Fibroblast of pulmonary artery (primary cell): ENCODE measurements around the gene C14orf119.

Experiments
- DNase-seq: peaks from one replicate; pipeline ENCODE4 v3.0.0-alpha.2; 2010; ENCODE audit warnings: low read depth
- H3K4me3 ChIP-seq: replicated peaks from 2 replicates; pipeline ENCODE4 v1.5.1; 2011; ENCODE audit warnings: low read depth, mild to moderate bottlenecking, control low read depth, low read length, moderate library complexity
- TF ChIP-seq, protein P1 (sequence below): IDR thresholded peaks from 2 replicates; pipeline ENCODE4 v1.5.1; 2011; ENCODE audit warnings: mild to moderate bottlenecking, control low read depth, low read length, inconsistent platforms; ENCODE audit errors: missing control alignments

The C14orf119 gene

DNA sequence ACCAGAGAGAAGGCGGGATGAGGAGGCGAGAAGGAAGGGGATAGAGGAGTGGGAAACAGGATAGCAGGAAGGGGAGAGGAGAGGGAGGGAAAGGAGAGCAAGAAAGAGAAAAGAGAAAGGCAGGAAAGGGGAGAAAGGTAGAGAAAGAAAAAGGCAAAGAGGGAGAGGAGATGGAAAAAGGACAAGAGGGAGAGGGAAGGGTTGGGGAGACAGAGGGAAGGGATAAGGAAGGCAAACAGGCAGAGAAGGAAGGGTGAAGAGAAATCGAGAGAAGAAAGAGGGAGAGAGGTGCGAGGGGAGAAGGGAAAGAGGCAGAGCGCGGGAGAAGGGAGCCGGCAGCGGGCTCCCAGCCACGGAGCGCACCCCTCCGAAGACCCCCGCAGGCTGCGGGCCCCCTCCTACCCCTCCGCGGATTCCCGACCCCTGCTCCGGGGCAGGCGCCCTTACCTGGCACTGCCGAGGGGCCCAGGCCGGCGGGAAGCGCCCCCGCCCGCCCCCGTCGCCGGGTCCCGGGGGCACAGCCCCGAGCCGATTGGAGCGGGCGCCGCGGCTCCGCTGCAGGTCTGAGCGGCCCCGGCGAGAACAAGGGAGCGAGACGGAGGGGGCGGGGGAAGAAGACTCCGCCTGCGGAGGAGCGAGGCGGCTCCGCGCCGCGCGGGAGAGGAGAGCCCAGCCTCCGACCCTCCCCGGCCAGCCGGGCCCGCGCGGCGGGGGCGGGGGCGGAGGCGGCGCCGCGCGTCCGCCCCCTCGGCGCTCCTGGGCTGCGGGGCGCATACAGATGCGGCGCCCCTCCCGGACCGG lies 38.1 kb upstream of the C14orf119 start, which contains the start of gene CDH24:
Gene CDH24 (minus strand): TSS at position 565 of the 801 bp plus-strand sequence. CDS start 1,787 bp downstream, outside the sequence.
- TF ChIP-seq, protein P1, sequence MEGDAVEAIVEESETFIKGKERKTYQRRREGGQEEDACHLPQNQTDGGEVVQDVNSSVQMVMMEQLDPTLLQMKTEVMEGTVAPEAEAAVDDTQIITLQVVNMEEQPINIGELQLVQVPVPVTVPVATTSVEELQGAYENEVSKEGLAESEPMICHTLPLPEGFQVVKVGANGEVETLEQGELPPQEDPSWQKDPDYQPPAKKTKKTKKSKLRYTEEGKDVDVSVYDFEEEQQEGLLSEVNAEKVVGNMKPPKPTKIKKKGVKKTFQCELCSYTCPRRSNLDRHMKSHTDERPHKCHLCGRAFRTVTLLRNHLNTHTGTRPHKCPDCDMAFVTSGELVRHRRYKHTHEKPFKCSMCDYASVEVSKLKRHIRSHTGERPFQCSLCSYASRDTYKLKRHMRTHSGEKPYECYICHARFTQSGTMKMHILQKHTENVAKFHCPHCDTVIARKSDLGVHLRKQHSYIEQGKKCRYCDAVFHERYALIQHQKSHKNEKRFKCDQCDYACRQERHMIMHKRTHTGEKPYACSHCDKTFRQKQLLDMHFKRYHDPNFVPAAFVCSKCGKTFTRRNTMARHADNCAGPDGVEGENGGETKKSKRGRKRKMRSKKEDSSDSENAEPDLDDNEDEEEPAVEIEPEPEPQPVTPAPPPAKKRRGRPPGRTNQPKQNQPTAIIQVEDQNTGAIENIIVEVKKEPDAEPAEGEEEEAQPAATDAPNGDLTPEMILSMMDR: no peak
- peak; percentile 65 for DNase-seq
- H3K4me3 ChIP-seq: peak within 1 kb of the TSS; percentile 55

DNA sequence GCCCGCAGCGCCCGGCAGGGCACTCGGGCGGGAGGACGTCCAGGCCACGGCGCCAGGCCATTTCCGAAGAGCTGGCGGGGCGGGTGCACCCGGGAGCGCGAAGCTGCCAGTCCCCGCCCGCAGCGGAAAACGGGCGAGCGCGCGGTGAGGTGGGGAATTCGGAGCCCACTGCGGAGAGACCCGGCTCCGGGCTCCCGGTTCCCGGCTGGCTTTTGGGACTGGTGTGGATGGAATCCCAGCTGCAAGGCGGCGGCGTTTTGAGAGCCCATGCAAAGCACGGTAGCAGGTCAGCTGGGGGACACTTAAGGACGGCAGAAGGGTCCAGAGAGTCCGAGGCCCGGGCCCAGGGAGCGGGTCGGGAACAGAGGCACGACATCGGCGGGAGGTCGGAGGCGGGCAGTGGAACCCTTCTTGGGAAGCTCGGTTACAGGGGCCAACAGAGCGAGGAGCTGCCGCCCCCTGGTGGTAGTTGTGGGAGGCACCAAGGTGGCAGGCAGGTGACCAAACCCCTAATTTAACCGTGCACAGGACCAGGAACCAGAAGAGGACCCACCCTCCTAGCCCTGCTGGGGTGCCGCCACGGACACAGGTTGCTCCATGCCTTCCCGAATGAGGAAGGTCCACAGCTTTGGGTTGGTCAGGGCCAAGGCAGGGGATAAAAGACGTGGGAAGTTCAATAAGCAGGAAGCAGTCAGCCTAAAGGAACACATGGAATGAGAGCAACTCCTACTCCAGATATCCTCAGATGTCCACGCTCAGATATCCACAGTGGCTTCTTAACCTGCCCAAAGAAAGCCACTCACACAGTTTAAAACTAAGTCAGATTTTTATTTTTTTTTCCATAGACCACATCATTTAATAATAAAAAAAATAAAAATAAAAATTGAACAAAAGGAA lies 37.3 kb upstream of the C14orf119 start:
- DNase-seq: peak; percentile 86
- TF ChIP-seq, protein P1: peak; percentile 87
- peak overlapping the region; percentile 55 for H3K4me3 ChIP-seq

DNA sequence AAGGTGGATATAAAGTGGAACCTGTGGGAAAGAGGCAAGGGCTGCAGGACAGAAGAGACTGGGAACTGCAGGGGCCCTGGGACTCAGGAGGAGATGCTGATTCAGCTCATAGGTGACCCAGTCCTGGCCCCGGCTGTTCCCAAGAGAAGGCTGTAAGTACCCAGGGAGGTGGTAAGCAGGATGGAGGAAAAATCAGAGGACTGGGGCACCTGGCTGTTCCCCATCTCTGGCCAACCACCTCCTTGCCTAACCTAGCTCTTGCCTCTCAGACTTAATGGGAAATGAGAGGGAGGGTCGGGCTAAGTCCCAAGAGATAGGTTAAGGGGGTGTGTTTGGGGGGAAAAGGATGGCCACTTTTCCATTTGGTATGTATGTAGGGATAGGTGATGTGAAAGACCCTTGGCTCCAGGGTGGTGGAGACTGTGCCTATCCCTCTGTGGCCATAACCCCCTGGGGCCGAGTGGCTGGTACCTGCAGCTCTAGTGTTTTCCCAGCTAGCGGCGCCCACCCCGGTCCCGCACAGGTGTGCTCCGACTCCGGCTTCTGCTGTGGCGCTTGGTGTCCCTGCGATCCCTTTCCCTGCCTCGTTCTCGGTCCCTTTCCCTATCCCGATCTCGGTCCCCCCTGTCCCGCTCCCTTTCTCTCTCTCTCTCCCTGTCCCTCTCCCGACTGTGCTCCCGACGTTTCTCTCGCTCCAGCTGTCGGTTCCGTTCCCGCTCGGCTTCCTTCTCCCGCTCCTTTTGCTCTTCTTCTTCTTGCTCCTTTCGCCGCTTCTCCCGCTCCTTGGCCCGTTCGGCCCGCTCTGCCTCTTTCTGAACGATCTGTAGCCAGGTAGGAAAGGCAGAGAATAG lies 36.4 kb upstream of the C14orf119 start:
- TF ChIP-seq, protein P1: no peak
- DNase-seq: no peak
- no peak overlapping the region for H3K4me3 ChIP-seq

DNA sequence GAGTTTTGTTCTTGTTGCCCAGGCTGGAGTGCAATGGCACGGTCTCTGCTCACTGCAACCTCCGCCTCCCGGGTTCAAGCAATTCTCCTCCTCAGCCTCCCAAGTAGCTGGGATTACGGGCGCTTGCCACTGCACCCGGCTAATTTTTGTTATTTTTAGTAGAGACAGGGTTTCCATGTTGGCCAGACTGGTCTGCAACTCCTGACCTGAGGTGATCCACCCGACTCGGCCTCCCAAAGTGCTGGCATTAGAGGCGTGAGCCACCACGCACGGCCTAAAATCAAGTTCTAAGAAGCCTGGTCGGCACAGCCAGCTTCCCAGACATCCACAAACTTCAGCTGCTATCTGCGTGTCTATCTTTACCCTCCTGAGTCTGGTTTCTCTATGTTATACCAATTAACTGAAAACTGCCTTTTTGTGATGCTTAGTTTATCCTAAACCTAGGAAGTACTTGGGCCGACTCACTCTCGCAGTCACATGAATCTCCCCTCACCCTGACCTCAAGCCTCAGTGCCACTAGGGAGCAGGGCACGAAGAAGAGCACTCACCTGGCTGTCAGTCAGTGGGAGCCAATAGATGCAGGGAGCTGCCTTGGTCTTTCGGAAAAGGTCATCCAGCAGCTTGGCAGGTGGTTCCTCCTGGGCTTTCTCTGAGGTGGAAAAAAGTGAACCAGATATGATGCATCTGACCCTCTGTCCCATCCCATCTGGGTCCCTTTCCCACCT lies 34.6 kb upstream of the C14orf119 start:
- no peak overlapping the region for H3K4me3 ChIP-seq
- no peak for DNase-seq
- TF ChIP-seq, protein P1: no peak

DNA sequence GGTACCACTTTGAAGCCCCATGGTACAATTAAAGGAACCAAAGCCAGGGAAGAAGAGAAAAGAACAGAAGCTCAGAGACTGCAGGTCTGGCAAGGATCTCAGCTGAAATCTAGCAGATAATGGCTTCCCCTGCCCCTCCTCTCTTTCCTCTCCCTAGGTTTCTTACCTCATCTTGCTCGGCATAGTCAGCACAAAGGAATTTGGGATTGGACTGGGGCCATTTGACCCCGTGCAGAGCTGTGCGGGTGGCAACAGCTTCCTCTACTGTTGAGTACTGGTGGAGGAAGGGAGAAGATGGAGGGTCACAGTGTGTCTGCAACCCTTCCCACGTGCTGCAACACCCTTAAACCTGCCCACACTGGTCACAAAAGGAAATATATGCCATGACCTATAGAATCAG lies 33.3 kb upstream of the C14orf119 start:
- TF ChIP-seq, protein P1: peak; percentile 7
- peak; percentile 97 for DNase-seq
- H3K4me3 ChIP-seq: no peak overlapping the region

DNA sequence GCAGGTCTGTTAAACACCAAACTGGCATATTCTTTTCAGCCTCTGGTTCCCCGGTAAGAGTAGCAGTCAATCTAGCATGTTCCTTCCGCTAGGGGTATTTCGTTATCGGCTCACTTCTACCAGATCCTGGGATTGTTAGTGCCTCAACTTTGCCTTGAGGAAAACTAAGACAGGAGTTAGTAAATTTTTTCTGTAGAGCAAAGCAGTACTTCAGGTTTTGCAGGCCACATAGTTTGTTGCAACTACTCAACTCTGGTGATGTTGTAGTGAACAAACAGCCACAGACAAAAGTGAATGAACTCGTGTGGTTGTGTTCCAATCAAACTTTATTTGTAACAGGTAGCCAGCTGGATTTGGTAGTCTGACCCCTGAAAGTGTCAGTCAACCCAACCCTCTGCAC lies 31.7 kb upstream of the C14orf119 start:
- DNase-seq: no peak
- no peak overlapping the region for H3K4me3 ChIP-seq
- TF ChIP-seq, protein P1: no peak
